ENCODE data around the gene ADAM22.

Gene ADAM22

GRCh38 chr7:88223265-88223664 is 289.2 kb downstream of the ADAM22 start:
- DNase-seq, result no peak

GRCh38 chr7:88224601-88225275 is 290.7 kb downstream of the ADAM22 start:
- DNase-seq, result no peak

- DNase-seq, result no peak
These were observed 292.1 kb downstream of the ADAM22 start for GRCh38 chr7:88226201-88226600.

- no peak for DNase-seq
These were observed 292.9 kb downstream of the ADAM22 start for GRCh38 chr7:88226886-88227516.

GRCh38 chr7:88229302-88229995 is 295.4 kb downstream of the ADAM22 start:
- DNase-seq, result no peak

GRCh38 chr7:88230646-88231045 is 296.6 kb downstream of the ADAM22 start:
- no peak for DNase-seq

- DNase-seq, result no peak
These were observed 299.8 kb downstream of the ADAM22 start for GRCh38 chr7:88233828-88234227.

DNA sequence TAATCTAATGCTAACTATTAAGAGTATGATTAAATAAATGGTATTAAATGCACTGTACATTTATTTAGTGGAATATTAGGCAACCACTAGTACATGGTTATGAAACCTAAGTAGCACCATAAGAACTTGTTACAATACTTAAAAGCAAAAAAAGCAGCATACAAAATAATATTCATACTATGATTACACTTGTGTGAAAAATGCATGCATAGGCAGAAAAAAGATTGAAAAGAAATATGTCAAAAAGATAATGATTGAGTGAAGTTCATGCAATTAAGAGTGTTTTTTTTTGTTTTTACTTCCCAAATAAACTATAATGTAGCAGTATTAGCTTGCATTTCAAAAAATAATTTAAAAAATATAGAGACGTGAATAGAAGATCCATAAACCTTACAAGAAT is 305.8 kb downstream of the ADAM22 start:
- DNase-seq, result no peak

DNA sequence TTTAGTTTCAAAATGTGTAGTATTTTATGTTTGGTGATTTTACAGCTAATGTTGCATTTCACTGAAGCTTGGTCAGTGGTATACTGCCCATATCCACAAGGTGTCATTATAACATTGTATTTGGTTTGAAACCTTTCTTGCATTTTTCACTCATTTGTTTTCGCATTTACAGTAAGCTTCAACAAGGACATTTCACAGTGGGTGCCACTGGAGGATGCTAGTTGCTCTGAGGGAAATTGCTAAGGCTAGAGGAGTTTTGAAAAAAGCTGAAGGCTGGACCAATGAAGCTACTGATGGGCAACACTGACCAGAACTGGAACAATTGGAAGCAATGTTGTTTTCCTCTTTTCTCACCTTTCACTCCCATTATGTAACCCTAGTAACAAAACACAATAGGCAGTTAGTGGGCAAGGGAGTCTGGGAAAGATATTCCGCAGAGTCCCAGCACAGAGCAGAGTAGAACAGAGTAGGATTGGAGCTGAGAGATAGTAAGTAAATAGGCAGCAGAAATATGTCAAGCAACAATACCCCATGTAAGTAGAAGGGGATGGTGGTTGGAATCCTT is 309.4 kb downstream of the ADAM22 start:
- no peak for DNase-seq

GRCh38 chr7:88244258-88244657 is 310.2 kb downstream of the ADAM22 start:
- DNase-seq, result no peak

All from activated CD4-positive, alpha-beta T cell treated with anti-CD3 and anti-CD28 coated beads for 1 hour (primary cell).